ENCODE results near the gene ATXN1. TPM values are rescaled to one million over a fixed set of nuclear protein-coding genes. Genes with fewer than 3 reads are reported as not detected.
"Not testable (repeated sequence)": the region's sequence is repeated elsewhere in the genome, so short reads cannot be mapped to it uniquely, and the experiment has no call there.

Gene ATXN1
- polyA plus RNA-seq, 1 donor from 2014 or later: 28.2 TPM

- H3K9ac ChIP-seq (ENCODE audit: low read length): no peak overlapping the region
- H3K27me3 ChIP-seq (ENCODE audit: insufficient read depth, low read depth, low read length): no peaks in the 10 kb centered on the region
- H3K36me3 ChIP-seq (ENCODE audit: insufficient read depth, low read length): no peaks in the 10 kb centered on the region
- no peaks in the 10 kb centered on the region for H3K79me2 ChIP-seq (replicated peaks; ENCODE audit: insufficient read depth, low read length)
- TF ChIP-seq, protein P1, sequence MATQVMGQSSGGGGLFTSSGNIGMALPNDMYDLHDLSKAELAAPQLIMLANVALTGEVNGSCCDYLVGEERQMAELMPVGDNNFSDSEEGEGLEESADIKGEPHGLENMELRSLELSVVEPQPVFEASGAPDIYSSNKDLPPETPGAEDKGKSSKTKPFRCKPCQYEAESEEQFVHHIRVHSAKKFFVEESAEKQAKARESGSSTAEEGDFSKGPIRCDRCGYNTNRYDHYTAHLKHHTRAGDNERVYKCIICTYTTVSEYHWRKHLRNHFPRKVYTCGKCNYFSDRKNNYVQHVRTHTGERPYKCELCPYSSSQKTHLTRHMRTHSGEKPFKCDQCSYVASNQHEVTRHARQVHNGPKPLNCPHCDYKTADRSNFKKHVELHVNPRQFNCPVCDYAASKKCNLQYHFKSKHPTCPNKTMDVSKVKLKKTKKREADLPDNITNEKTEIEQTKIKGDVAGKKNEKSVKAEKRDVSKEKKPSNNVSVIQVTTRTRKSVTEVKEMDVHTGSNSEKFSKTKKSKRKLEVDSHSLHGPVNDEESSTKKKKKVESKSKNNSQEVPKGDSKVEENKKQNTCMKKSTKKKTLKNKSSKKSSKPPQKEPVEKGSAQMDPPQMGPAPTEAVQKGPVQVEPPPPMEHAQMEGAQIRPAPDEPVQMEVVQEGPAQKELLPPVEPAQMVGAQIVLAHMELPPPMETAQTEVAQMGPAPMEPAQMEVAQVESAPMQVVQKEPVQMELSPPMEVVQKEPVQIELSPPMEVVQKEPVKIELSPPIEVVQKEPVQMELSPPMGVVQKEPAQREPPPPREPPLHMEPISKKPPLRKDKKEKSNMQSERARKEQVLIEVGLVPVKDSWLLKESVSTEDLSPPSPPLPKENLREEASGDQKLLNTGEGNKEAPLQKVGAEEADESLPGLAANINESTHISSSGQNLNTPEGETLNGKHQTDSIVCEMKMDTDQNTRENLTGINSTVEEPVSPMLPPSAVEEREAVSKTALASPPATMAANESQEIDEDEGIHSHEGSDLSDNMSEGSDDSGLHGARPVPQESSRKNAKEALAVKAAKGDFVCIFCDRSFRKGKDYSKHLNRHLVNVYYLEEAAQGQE (IDR thresholded peaks at IDR 0.05; ENCODE audit: borderline replicate concordance): no peak
- TF ChIP-seq EP300 (conservative IDR thresholded peaks at IDR 0.05; ENCODE audit: poor library complexity, severe bottlenecking): no peak
- TF ChIP-seq MXI1 (conservative IDR thresholded peaks at IDR 0.05; ENCODE audit: poor library complexity, severe bottlenecking): no peak
- TF ChIP-seq TAF1 (IDR thresholded peaks at IDR 0.05; ENCODE audit: low read depth): no peak
- no peak for TF ChIP-seq RAD21 (conservative IDR thresholded peaks at IDR 0.05)
- no peak for TF ChIP-seq CTCF (IDR thresholded peaks at IDR 0.05; ENCODE audit: poor library complexity, severe bottlenecking)
- TF ChIP-seq EZH2 (IDR thresholded peaks at IDR 0.05; ENCODE audit: borderline replicate concordance, insufficient read depth, low read length, poor library complexity, severe bottlenecking): no peak
- no peak for TF ChIP-seq SMC3 (conservative IDR thresholded peaks at IDR 0.05; ENCODE audit: poor library complexity)
- TF ChIP-seq POLR2AphosphoS5 (IDR thresholded peaks at IDR 0.05): no peak
- H3F3A ChIP-seq (ENCODE audit: insufficient read depth, low read length, poor library complexity, severe bottlenecking): no peaks in the 10 kb centered on the region
- no peaks in the 10 kb centered on the region for H3K9me2 ChIP-seq (ENCODE audit: insufficient read depth, low read length)
- H3K4me2 ChIP-seq (ENCODE audit: low read length): no peak overlapping the region
- H3K27ac ChIP-seq (ENCODE audit: low read length): peak overlapping the region; percentile 48
- peak overlapping the region; percentile 4 for H3K4me3 ChIP-seq (ENCODE audit: low read length)
- no peak overlapping the region for H2AFZ ChIP-seq (ENCODE audit: low read depth, low read length)
- H3K9me3 ChIP-seq (ENCODE audit: low read length): no peaks in the 10 kb centered on the region
- H4K20me1 ChIP-seq (ENCODE audit: insufficient read depth): no peaks in the 10 kb centered on the region
Observed at GRCh38 chr6:16630026-16630643, 131.1 kb downstream of the ATXN1 start.

- not testable (repeated sequence) for H3K36me3 ChIP-seq (ENCODE audit: insufficient read depth, low read length); H4K20me1 ChIP-seq (ENCODE audit: insufficient read depth); H3K9me2 ChIP-seq (ENCODE audit: insufficient read depth, low read length)
Observed at GRCh38 chr6:16628580-16628979, 132.7 kb downstream of the ATXN1 start.

DNA sequence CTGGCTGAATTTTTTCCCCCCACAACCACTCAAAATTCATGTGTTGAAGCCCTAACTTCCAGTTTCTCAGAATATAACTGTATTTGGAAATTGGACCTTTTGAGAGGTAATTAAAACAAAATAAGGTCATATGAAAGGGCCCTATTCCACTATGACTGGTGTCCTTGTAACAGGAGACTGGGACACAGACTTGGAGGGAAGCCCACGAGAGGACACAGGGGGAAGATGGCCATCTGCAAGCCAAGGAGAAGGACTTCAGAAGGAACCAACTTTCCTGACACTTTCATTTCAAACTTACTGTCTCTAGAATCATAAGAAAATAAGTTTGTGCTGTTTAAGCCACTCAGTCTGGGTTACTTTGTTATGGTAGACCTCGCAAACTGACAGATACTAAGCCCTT, 134.6 kb downstream of the ATXN1 start:
- no peak overlapping the region for H3K4me3 ChIP-seq (ENCODE audit: low read length)
- no peaks in the 10 kb centered on the region for H3K79me2 ChIP-seq (replicated peaks; ENCODE audit: insufficient read depth, low read length)
- H4K20me1 ChIP-seq (ENCODE audit: insufficient read depth): no peaks in the 10 kb centered on the region
- H2AFZ ChIP-seq (ENCODE audit: low read depth, low read length): no peak overlapping the region
- no peaks in the 10 kb centered on the region for H3K27me3 ChIP-seq (ENCODE audit: insufficient read depth, low read depth, low read length)
- H3K27ac ChIP-seq (ENCODE audit: low read length): no peak overlapping the region
- no peak for TF ChIP-seq SMC3 (conservative IDR thresholded peaks at IDR 0.05; ENCODE audit: poor library complexity)
- no peak for TF ChIP-seq EP300 (conservative IDR thresholded peaks at IDR 0.05; ENCODE audit: poor library complexity, severe bottlenecking)
- no peak for TF ChIP-seq MXI1 (conservative IDR thresholded peaks at IDR 0.05; ENCODE audit: poor library complexity, severe bottlenecking)
- TF ChIP-seq, protein P1 (IDR thresholded peaks at IDR 0.05; ENCODE audit: borderline replicate concordance): no peak
- no peak for TF ChIP-seq POLR2AphosphoS5 (IDR thresholded peaks at IDR 0.05)
- no peak for TF ChIP-seq CTCF (IDR thresholded peaks at IDR 0.05; ENCODE audit: poor library complexity, severe bottlenecking)
- no peak for TF ChIP-seq RAD21 (conservative IDR thresholded peaks at IDR 0.05)
- no peak for TF ChIP-seq EZH2 (IDR thresholded peaks at IDR 0.05; ENCODE audit: borderline replicate concordance, insufficient read depth, low read length, poor library complexity, severe bottlenecking)
- no peaks in the 10 kb centered on the region for H3K9me3 ChIP-seq (ENCODE audit: low read length)
- no peaks in the 10 kb centered on the region for H3F3A ChIP-seq (ENCODE audit: insufficient read depth, low read length, poor library complexity, severe bottlenecking)
- no peaks in the 10 kb centered on the region for H3K36me3 ChIP-seq (ENCODE audit: insufficient read depth, low read length)
- no peak overlapping the region for H3K9ac ChIP-seq (ENCODE audit: low read length)
- H3K4me2 ChIP-seq (ENCODE audit: low read length): no peak overlapping the region
- H3K9me2 ChIP-seq (ENCODE audit: insufficient read depth, low read length): no peaks in the 10 kb centered on the region

More at GRCh38 chr6:16628580-16628979, 132.7 kb downstream of the ATXN1 start:
- not testable (repeated sequence) for H3K27me3 ChIP-seq (ENCODE audit: insufficient read depth, low read depth, low read length); H3K9ac ChIP-seq (ENCODE audit: low read length); H3K4me3 ChIP-seq (ENCODE audit: low read length); H3F3A ChIP-seq (ENCODE audit: insufficient read depth, low read length, poor library complexity, severe bottlenecking); H3K79me2 ChIP-seq (replicated peaks; ENCODE audit: insufficient read depth, low read length); H3K9me3 ChIP-seq (ENCODE audit: low read length); H3K27ac ChIP-seq (ENCODE audit: low read length); H2AFZ ChIP-seq (ENCODE audit: low read depth, low read length); H3K4me2 ChIP-seq (ENCODE audit: low read length)

Data from neural cell (in vitro differentiated cells).